Activated naive CD4-positive, alpha-beta T cell treated with anti-CD3 and anti-CD28 coated beads, Interleukin-2, amount 50 U/mL, for 16 hours (primary cell): ENCODE data around the gene TNFAIP2.
"Not testable (repeated sequence)": the region's sequence is repeated elsewhere in the genome, so short reads cannot be mapped to it uniquely, and the experiment has no call there.

ENCODE experiments used
- DNase-seq: peaks from one replicate; pipeline ENCODE4 v3.0.0-alpha.2; 2020

The TNFAIP2 gene

DNA sequence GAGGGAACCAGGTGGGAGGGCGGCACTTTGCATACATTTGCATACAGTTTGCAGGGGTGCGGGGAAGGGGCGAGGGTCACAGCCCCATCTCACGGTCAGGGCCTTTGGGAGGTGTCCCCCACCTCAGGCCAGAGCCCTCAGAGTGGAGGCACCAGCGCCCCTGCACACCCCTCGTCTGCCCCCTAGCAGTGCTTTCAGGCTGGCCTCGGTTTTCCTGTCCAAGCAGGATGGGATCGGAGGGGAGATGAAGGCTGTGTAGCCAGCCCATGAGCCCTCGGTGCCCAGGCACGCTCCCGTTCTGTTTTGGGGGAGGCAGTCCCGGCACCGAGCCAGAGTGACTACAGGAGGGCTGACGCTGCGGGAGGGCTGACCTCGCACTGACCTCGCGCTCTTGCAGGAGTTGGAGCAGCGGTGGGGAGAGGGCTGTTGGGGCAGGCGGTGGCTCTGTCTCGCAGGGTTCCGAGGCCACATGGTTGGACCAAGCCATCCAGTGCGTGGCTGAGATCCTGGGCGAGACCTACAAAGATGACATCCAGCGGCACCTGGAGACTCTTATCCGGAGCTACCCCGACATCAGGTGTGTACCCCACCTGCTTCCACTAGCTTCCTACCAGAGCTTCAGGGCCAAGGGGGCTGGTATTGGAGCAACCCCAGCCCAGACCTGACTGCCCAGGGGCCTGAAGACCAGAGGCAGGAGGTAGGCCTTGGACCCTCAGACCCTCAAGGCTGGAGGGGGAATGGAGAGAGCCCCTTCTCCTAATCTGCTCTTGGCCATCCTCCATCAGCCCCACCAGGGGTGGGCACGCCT lies 15.1 kb upstream of the TNFAIP2 start:
- no peak for DNase-seq

DNA sequence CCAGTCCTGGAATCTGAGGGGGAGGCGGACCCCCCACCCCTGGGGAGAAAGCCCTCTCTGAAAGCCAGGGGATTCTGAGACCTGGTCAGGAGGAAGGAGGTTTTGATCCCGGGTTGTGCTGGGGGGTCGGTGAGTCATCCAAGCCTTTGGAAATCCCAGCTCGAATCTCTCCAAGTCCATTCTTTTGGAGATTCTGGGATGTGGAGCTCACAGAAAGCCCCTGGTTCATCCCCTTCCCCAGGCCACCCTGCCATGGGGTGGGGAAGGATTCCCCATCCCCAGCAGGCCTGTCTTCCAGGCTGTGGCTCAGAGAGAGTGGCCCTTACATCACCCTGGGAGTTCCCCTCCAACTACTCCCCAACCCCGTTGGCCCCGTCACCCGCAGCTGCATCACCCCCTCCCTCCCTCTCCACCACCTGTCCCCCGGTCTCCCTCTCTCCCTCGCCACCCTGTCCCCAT lies 14.5 kb upstream of the TNFAIP2 start:
- DNase-seq, result peak; percentile 49

DNA sequence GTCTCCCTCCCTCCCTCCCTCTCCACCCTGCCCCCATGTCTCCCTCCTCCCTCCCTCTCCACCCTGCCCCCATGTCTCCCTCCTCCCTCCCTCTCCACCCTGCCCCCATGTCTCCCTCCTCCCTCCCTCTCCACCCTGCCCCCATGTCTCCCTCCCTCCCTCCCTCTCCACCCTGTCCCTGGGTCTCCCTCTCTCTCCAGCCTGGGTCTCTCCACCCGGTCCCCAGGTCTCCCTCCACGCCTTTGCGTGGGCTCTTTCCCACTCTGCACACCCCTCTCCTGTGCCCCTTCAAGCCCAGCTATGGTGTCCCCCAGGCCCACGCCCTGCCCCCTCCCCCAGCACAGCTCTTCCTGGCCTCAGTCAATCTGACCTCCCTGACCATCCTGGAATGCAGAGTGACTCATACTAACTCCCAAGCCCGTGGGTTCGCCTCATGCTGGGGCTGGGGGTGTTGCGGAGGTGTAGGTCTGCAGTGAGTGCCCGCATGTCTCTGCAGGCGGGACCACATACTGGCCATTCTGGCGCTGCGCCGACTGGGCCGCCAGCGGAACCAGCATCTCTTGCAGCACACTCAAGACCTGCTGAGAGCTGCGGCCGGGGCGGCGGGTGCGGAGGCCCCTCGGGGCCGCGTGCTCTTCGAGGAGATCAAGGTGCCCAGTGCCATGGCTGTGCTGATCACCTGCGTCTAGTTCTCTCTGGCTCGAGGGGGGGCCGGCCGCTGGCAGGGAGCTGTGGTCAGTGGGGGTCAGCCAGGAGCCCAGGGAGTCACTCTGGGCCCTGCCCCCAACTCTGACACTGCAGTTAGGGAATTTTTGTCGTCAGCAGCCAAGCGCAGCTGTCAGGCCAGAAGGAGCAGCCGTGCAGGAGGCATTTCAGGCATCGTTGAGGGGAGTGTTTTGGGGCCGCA lies 13.5 kb upstream of the TNFAIP2 start:
- no peak for DNase-seq

DNA sequence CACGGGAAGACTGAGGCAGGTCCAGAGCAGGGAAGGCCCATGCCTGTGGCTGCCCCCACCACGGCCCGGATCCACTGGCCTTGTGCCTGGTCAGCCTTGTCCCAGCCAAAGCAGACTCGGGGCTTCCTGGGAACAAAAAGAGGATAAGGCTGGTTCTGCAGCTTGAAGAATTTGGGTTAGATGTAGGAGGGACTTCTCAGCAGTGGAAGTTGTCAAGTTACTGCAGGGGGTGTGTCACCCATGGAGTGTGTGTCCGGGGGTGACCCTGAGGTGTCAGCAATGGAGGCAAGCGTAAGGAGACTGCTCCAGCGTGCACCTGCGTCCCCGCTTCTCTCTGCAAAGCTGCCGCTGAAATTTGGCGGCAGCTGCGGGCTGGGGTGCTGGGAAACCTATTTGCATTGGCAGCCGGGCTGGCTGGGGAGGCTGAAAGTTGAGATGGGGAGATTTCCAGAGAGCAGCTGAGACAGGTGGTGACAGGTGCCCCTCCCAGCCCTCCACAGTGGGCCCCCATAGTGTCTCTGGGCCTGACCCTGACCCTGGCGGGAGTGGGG lies 12.5 kb upstream of the TNFAIP2 start:
- DNase-seq, result no peak

DNA sequence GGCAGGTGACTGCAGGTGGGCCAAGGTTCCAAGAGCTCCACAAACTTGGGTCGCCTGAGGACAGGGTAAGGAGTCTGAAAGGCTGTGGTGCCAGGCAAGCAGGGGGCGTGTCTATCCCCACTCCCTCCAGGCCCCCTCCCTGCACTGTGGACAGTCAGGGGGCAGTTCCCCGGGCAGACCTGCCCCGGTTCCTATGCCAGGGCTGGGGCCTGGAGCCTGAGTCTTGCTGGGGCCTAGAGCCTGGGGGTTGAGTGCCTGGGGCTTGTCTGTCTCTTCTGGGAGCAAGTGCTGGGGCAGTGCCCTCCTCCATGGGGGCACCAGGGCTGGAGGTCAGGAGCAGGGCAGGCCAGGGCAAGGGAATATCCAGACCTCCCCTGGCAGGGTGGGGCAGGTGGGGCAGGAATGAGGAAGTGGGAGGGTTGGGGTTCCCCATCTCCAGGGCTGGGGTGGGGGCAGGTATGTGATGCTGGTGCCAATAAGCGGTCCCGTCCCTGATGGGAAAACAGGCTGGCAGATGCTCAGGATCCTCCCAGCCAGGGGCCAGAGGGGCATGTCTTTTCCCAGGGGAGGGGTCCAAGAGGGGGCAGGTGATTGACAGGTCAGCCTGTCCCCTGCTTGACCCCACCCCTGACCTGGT lies 11.9 kb upstream of the TNFAIP2 start:
- no peak for DNase-seq

DNA sequence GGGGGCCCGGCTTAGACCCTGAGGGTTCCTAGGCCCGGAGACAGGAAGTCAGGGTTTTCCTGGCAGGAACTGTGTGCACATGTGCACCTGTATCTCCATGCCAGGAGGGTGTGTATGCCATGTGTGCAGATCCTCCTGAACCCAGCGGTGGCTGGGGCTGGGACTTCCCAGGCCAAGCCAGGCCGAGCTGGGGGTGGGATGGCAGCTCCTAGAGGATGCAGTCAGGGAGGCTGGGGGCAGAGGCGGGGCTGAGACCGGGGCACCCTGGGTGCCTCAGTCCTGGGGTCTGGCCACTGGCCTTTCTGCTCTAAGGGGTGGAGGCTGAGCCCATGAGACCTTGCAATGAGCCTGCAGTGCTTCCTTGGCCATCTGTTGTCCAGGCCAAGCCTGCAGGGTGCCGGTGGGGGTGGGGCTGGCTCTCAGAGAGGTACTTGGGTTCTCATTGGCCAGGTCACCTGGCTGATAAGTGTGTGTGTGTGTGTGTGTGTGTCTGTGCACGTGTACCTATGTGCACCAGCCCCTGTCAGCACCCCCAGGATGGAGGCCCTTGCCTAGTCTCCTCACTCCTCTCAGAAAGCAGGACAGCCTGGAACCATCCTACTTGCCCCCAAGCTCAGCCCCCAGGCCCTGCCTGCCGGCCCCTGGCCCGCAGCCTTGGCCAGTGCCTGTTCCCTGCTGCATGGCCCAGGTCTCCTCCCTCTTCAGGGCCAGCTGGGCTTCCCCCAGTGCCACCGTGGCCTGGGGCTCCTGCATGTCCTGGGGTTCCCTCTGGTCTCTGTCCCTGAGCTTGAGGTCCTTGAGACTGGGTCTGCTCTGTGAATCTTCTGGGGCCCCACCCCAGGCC lies 10.6 kb upstream of the TNFAIP2 start:
- no peak for DNase-seq

DNA sequence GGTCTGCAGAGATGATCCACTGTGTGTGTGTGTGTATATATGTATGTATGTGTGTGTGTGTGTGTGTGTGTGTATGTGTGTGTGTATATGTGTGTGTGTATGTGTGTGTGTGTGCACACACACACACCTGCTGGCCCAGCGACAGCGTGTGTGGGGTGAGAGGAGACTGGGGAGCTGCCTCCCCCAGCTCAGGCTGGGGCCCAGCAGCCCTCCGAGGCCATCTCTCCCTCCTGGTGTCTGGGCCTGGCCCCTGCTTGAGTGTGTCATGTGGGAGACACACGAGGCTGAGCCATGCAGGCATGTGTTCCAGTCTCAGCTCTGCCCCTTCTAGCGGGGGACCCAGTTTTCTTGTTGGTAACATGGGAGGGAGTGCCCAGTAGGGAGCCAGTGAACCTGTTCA lies 10.0 kb upstream of the TNFAIP2 start:
- DNase-seq, result no peak

DNA sequence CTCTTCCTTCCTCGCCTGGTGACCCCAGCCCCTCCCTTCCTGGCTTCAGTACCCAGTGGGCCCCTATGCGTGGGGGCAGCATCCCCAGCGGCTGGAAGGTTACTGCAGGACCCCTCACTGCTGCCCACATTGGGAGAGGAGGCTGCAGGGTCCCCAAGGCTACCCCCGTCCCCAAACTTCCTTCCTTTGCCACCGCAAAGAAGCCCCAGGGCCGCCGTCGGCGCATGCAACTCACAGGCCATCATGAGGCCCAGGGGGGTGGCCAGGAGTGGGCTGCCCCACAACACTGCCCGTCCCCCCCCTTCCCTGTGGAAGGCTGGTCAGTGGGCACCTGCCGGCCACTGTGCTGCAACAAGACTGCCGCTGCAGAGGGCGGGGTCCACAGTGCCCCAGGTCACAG lies 9.5 kb upstream of the TNFAIP2 start:
- no peak for DNase-seq

DNA sequence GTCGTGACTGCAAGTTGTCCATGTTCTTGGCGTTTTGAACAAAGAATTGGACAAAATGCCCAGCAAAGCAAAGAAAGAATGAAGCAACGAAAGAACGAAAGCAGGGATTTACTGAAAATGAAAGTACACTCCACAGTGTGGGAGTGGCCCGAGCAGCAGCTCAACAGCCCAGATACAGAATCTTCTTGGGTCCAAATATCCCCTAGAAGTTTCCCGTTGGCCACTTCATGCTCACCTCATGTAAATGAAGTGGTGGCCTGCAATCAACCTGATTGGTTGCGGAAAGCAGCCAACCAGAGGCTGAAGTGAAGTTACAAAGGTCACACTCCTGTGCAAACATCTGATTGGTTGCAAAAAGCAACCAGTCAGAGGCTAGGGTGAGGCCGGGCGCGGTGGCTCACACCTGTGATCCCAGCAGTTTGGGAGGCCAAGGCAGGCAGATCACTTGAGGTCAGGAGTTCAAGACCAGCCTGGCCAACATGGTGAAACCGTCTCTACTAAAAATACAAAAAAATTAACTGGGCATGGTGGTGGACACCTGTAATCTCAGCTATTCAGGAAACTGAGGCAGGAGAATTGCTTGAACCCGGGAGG lies 8.1 kb upstream of the TNFAIP2 start:
- not testable (repeated sequence) for DNase-seq

DNA sequence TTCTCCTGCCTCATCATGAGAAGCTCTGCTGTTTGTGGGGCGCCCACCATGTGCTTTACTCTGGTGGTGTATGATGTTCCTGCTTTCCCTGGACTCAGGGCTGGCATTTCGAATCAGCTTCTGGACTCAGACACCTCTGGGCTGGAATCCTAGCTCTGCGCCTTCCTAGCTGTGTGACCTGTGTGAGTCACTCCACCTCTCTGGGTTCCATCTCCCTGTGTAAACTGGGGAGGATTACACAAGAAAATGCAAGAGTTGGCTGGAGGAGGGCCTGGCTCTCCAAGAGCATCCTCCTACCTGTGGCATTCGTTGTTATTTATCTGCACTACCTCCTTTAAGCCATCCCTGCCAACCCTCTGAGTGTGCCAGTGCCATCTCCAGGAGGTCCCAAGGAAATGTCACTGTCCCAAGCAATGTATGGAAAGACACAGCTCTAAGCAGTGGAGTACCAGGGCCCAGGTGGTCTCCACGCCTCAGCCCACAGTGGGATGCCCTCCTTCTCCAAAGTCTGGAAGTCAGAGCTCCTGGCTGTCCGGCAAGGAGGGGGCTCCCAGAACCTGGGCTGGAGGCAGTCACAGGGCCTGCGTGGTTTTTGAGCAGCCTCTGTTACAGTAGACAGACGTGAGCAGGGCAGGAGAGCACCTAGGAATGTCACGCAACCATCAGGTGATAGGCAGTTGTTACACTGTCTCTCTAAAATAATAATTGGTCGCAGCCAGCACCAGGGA lies 7.3 kb upstream of the TNFAIP2 start:
- DNase-seq, result no peak

DNA sequence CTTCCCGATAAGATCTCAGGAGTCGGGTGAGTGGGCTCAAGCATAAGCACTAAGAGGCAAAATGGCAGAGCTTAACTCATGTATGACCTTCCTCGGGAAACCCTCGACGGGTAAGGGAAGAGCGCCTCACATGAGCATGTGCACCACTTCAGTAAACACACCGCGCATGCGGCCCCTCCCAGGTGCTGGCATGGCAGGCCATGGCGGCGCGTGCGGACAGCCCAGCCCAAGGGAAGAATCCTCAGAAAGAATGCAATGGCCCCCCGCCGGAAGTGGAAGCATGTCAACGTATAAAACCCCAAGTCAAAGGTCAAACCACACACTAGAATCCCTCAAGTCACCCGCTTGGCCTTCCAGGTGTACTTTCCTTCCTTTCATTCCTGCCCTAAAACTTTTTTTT lies 6.6 kb upstream of the TNFAIP2 start:
- no peak for DNase-seq

DNA sequence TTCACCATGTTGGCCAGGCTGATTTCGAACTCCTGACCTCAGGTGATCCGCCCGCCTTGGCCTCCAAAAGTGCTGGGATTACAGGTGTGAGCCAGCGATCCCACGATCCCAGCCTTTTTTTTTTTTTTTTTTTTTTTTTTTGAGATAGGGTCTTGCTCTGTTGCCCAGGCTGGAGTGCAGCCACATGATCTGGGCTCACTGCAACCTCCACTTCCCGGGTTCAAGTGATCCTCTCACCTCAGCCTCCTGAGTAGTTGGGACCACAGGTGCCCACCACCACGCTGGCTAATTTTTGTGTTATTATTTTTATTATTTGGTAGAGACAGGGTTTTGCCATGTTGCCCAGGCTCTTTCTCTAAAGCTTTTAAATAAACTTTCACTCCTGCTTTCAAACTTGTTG lies 5.8 kb upstream of the TNFAIP2 start:
- DNase-seq, result not testable (repeated sequence)

DNA sequence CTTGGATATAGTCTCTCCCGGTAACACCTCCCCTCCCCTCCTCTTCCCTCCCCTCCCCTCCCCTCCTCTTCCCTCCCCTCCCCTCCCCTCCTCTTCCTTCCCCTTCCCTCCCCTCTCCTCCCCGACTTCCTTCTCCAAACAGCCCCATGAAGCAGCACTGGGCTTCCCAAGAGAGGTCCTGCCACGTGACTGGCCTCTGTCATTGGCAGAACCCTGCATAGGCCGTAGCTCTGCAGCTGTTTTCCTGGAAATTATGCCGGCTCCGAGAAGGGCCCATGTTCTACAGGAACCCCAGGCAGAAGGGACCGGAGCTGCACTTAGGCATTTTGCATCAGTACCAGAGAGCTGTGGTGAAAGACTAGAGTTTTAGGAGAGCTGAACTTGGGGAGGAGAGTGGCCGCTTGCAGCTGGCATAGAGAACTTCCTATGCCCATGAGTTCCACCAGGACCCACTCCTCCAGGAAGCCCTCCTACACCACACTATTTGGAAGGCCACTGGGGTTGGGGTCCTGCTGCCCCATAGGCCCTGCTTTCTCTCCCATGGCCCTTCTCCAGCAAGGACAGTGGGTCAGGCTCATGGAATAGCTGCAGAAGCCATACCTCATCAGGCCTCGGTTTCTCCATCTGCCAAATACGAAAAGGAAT lies 5.1 kb upstream of the TNFAIP2 start:
- no peak for DNase-seq

DNA sequence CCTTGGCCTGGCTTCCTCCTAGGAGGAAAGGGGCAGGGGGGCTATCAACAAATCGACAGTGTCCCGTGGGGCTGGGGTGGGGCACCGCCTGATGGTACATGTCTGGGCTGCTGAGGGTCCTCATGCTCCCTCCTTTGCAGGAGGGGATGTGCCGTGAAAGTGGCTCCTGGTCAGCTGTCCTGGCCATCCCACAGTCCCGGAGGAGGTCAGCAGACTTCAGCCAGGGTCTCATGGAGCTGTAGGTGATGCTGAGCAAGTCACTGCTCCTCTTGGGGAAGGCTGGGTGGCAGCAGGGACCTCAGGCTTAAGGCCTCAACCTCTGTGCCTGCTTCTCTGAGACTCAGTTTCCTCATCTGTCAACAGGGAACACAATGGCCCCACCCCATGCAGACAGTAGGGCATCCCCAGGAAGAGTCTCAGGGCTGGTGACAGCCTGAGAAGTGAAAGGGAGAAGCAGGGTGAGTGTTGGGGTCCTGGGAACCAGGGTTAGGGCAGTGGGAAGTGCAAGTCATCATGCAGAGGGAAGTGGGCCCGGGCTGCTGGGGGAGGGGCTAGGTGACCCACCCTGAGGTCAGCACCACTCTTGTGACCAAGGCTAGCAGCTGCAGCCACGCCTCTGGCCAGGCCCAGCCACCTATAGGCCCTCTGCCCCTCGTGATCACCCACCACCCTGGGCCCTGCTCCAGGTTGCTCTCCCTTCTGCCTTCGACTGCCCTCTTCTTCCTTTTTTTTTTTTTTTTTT lies 4.4 kb upstream of the TNFAIP2 start:
- no peak for DNase-seq

DNA sequence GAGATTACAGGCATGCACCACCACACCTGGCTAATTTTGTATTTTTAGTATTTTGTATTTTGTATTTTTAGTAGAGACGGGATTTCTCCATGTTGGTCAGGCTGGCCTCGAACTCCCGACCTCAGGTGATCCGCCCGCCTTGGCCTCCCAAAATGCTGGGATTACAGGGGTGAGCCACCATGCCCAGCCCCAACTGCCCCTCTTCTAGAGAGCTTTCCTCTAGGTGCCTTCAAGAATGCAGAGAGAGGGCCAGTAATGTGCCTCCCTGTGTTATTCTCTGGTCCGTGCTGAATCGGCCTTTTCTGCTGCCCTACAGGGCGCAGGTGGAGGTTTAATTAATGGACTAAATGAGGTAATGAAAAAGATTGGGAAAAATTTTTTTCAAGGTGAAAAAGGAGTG lies 3.7 kb upstream of the TNFAIP2 start:
- not testable (repeated sequence) for DNase-seq

DNA sequence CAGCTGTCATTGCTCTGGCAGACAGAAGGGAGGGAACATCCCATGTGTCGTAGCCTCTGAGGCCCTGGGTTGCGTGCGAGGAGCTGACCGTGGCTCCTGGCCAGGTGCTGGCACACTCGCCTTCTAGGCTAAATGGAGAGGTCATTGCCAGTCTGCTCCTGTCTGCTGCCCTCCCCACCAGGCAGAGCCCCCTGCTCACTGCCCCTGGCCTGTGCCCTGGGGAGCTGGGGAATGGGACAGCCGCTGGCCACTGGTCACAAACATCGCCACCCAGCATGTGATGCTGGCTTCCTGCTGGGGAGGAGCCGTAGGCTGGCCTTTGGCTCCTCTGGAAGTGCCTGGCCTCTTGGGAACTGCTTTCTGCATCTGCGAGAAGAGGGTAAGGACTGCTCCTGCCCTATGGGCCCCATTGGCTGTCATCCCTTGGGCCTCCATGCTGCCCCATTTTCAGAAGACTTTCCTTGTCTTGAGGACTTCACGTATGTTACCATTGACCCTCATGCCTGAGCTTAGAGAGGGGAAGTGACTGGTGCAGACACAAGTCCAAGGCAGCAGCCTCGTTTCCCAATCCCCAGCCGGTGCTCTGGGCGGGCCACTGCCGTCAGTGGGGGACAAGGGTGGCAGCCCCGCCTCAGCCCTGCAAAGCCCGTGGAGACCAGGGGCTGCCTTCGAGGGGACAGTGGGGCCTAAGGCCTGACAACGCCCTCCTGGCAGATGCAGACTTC lies 2.0 kb upstream of the TNFAIP2 start:
- DNase-seq, result no peak

DNA sequence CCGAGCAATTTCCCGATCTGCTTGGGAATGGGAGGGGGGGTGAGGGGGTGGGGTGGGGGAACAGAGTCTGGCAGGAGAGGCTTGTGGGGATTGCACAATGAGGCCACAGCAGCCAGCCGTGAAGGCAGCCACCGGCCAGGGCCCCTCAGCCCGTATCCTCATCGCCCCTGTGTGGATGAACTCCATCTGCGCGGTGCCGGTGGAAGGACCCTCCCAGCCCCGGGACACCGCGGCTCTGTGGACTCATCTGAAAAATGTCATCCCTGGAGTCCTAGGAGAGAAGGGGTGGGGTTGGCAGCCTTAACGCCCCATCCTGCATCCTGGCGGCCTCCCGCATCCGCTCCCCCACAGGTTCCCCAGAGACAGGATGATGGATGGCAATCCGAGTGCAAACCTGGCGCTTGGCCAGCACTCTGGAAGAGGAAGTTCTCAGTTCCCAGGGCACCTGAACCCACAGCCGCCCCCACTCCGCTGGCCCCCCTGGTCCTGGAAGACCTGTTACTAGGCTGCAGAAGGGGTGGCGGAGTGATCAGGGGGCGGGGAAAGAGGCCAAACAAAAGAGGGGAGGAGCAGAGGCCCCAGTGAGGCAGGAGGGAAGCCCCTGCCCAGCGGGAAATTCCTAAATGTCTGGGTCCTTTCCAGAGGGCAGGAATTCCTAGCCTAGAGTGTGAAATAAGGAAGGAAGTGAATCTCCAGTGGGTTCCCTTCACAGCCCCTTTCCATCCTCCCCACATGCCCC lies 1.2 kb upstream of the TNFAIP2 start:
- DNase-seq, result no peak

DNA sequence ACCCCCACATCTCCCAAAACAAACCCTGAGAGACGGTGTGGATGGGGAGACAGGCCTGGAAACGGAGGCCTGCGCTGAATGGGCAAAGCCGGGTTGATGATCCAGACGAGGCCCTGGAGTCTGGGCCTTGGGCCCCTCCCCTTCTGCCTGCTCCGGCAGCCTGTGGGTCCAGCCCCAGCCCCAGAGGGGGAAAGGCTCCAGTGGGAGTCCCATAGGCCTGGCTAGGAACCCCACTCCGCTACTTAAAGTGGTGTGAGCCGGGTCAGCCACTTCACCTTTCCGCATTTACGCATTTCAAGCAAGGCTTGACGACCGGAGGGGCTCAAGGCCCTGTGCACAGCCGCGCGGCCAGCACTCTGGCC lies 695 bp upstream of the TNFAIP2 start:
- no peak for DNase-seq
